ENCODE measurements around the gene HHIPL1. TPM values are rescaled to one million over a fixed set of nuclear protein-coding genes. Genes with fewer than 3 reads are reported as not detected.

Gene HHIPL1
- total and polyA plus RNA-seq, 4 donors: 0.31 to 4.0 (median 1.1) TPM

DNA sequence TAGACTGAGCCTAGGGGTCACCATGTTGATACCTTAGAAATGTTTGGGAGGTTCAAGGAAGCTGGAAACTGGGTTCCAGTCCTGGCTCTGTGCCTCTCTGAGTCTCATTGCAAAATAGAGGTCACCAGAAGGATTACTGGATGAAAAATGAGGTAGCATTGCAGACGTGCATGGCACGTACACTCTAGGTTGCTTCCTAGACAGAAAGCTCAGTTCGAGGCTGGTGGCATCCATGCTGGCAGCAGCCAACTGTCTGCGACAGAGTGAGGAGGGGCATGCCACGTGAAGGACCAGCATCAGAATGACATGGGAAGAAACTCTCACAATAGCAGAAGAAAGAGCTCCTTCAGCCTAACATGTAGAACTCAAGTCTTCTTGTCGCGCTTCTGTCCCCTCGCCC lies 34.6 kb downstream of the HHIPL1 start:
- no peak overlapping the region for H3K27ac ChIP-seq (ENCODE audit: low read depth in 1 of 2, low read length in 1 of 2)
- DNase-seq: no peak
- no peak overlapping the region for H3K9ac ChIP-seq (ENCODE audit: insufficient read depth in 1 of 2, low read length in 2 of 2)
- no peaks in the 10 kb centered on the region for H3K36me3 ChIP-seq (ENCODE audit: control insufficient read depth in 4 of 4, insufficient read depth in 4 of 4, low read length in 4 of 4)
- ATAC-seq (ENCODE audit: insufficient read depth, low FRiP score): no peak
- H3K9me3 ChIP-seq (ENCODE audit: control insufficient read depth in 4 of 4, insufficient read depth in 3 of 4, low read length in 3 of 4): peaks cover 0 to 8% (median 0%) of the 10 kb centered on the region in 4 donors
- H3K4me3 ChIP-seq: no peak overlapping the region
- peaks cover 0 to 5% (median 0%) of the 10 kb centered on the region in 3 donors for H3K27me3 ChIP-seq (ENCODE audit: control insufficient read depth in 3 of 3, insufficient read depth in 3 of 3, low read length in 2 of 3)
- TF ChIP-seq, protein P1, sequence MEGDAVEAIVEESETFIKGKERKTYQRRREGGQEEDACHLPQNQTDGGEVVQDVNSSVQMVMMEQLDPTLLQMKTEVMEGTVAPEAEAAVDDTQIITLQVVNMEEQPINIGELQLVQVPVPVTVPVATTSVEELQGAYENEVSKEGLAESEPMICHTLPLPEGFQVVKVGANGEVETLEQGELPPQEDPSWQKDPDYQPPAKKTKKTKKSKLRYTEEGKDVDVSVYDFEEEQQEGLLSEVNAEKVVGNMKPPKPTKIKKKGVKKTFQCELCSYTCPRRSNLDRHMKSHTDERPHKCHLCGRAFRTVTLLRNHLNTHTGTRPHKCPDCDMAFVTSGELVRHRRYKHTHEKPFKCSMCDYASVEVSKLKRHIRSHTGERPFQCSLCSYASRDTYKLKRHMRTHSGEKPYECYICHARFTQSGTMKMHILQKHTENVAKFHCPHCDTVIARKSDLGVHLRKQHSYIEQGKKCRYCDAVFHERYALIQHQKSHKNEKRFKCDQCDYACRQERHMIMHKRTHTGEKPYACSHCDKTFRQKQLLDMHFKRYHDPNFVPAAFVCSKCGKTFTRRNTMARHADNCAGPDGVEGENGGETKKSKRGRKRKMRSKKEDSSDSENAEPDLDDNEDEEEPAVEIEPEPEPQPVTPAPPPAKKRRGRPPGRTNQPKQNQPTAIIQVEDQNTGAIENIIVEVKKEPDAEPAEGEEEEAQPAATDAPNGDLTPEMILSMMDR (IDR thresholded peaks at IDR 0.05; ENCODE audit: control extremely low read depth, extremely low read depth): no peak
- peaks cover 0 to 6% (median 4%) of the 10 kb centered on the region in 5 donors for H3K4me1 ChIP-seq (ENCODE audit: control insufficient read depth in 5 of 5, insufficient read depth in 5 of 5, low read length in 5 of 5)
- WGBS, 2 donors: 83 to 85% methylated on average over 8 of the region's 8 CpGs

GRCh38 chr14:99679996-99680395 lies 35.1 kb downstream of the HHIPL1 start:
- H3K9ac ChIP-seq (ENCODE audit: insufficient read depth in 1 of 2, low read length in 2 of 2): no peak overlapping the region
- DNase-seq: no peak
- H3K4me3 ChIP-seq: no peak overlapping the region
- H3K27me3 ChIP-seq (ENCODE audit: control insufficient read depth in 3 of 3, insufficient read depth in 3 of 3, low read length in 2 of 3): peaks cover 0 to 5% (median 0%) of the 10 kb centered on the region in 3 donors
- TF ChIP-seq, protein P1 (IDR thresholded peaks at IDR 0.05; ENCODE audit: control extremely low read depth, extremely low read depth): no peak
- peaks cover 0 to 9% (median 6%) of the 10 kb centered on the region in 5 donors for H3K4me1 ChIP-seq (ENCODE audit: control insufficient read depth in 5 of 5, insufficient read depth in 5 of 5, low read length in 5 of 5)
- no peak for ATAC-seq (ENCODE audit: insufficient read depth, low FRiP score)
- WGBS, 2 donors: 75 to 81% methylated on average over 5 of the region's 5 CpGs
- no peaks in the 10 kb centered on the region for H3K36me3 ChIP-seq (ENCODE audit: control insufficient read depth in 4 of 4, insufficient read depth in 4 of 4, low read length in 4 of 4)
- no peak overlapping the region for H3K27ac ChIP-seq (ENCODE audit: low read depth in 1 of 2, low read length in 1 of 2)
- peaks cover 0 to 8% (median 0%) of the 10 kb centered on the region in 4 donors for H3K9me3 ChIP-seq (ENCODE audit: control insufficient read depth in 4 of 4, insufficient read depth in 3 of 4, low read length in 3 of 4)

DNA sequence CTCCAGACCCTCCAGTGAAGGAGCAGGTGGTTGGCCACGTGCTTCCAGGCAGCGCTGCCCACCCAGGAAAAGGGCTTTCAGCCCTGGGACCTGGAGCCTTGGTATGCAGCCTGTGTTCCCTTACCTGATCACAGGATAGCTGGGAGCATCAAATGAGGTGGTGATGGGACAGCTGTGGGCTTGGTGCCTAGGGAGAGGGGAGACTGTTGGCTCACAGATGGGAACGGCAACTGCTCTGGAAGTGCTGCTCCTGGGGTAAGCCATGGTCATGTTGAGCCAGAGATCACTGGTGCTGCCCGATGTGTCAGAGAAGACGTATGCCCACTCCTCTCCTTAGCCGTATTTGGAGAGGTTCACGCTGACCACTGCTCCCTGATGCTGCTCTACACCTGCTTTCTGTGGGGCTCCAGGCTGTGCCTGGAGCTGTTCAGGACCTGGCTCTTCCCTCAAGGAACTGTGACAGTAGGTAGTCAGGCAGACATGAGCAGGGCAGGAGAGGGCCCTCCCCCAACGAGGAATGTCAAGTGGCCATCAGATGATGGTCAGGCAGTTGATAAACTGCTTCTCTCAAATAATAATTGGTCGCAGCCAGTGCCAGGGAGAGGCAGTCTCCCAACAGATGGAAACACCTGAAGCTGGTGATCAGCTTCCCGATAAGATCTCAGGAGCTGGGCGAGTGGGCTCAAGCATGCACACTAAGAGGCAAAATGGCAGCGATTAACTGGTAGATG lies 36.3 kb downstream of the HHIPL1 start:
- ATAC-seq (ENCODE audit: insufficient read depth, low FRiP score): no peak
- TF ChIP-seq, protein P1 (IDR thresholded peaks at IDR 0.05; ENCODE audit: control extremely low read depth, extremely low read depth): no peak
- Histone ChIP-seq H3K4me1 (ENCODE audit: control insufficient read depth in 5 of 5, insufficient read depth in 5 of 5, low read length in 5 of 5) (peaks cover 0 to 9% (median 6%) of the 10 kb centered on the region in 5 donors), H3K36me3 (ENCODE audit: control insufficient read depth in 4 of 4, insufficient read depth in 4 of 4, low read length in 4 of 4) (no peaks in the 10 kb centered on the region), H3K9me3 (ENCODE audit: control insufficient read depth in 4 of 4, insufficient read depth in 3 of 4, low read length in 3 of 4) (peaks cover 0 to 5% (median 0%) of the 10 kb centered on the region in 4 donors), H3K27me3 (ENCODE audit: control insufficient read depth in 3 of 3, insufficient read depth in 3 of 3, low read length in 2 of 3) (no peaks in the 10 kb centered on the region), H3K27ac (ENCODE audit: low read depth in 1 of 2, low read length in 1 of 2) (no peak overlapping the region), H3K9ac (ENCODE audit: insufficient read depth in 1 of 2, low read length in 2 of 2) (no peak overlapping the region), H3K4me3 (no peak overlapping the region)
- 69 to 80% methylated on average over 12 of the region's 12 CpGs for WGBS, 2 donors
- DNase-seq: no peak
